NCI-H2107 treated with DMSO at 0.1 percent for 48 hours (cell line): ENCODE data around the gene ZFP36L2.

Experiments
- DNase-seq: peaks from one replicate; lab custom pipeline; 2025; ENCODE audit not compliant: unreplicated experiment; lab: John Stamatoyannopoulos, UW

Gene ZFP36L2

GRCh38 chr2:43210467-43211303 is 15.7 kb downstream of the ZFP36L2 start:
- peak; percentile 32 for DNase-seq

DNA sequence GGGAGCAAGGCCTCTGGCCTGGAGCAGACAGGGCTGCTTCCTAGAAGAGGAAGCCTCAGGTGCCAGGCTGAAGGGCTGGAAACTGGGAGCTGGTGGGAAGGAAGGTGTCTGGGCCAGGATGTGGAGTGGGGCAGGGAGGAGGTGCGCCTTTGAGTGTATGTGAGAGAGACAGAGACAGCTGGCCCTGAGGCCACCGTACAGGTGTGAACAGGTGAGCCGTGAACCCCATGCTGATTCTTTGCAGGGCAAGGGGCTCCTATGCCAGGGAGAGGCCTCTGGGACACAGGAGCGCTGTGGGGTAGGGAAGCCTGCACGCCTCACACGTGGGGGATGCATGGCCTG is 16.3 kb downstream of the ZFP36L2 start:
- peak; percentile 22 for DNase-seq

- DNase-seq = no peak
Measured at GRCh38 chr2:43209204-43209717, 17.1 kb downstream of the ZFP36L2 start.

DNA sequence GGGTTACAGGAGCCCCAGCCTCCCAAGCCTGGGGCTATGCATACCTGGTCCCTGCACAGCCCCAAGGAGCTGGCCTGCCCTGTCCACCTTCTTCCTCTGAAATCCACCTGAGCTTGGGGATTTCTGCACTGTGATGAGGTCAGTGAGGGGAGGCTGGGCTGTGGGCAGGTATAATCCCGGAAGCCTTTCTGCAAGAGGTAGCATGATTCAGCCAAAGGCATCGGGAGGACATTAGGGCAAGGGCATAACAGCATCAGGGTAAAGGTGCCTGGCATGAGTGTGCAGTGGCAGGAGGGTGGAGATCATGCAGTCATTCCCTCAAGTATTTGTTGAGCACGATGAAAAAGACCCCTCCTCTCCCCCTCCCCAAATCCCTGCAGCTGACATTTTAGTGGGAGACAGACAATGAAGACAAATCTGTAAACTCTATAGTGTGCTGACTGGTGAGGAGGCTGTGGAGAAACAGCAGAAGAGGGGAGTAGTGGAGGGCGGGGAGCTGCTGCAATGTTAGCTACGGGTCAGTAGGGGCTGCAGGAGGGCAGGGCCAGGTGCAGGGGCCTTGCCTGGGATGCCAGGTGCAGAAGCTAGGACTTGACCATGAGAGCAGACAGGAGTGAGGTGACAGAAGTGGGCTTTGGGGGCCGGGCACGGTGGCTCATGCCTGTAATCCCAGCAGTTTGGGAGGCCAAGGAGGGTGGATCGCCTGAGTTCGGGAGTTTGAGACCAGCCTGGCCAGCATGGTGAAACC is 18.7 kb downstream of the ZFP36L2 start:
- DNase-seq = no peak

DNA sequence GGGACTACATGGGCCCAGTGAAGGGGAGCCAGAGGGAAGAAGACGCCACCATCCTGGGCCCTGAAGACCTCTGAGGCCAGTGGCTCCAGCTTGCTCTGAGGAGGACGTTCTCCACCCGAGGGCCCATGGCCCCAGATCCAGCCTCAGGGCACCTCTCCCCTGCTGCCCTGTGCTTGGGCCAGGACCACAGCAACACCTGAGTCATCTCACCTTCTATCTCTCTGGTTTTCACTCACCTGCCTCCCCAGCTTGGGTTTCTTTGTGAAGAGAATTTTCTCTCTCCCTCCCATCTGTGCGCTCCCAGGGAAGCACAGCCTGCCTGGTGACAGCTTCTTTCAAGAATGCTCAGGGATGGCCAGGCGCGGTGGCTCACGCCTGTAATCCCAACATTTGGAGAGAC is 19.8 kb downstream of the ZFP36L2 start:
- no peak for DNase-seq

GRCh38 chr2:43203373-43203772 is 23.0 kb downstream of the ZFP36L2 start:
- DNase-seq = no peak

DNA sequence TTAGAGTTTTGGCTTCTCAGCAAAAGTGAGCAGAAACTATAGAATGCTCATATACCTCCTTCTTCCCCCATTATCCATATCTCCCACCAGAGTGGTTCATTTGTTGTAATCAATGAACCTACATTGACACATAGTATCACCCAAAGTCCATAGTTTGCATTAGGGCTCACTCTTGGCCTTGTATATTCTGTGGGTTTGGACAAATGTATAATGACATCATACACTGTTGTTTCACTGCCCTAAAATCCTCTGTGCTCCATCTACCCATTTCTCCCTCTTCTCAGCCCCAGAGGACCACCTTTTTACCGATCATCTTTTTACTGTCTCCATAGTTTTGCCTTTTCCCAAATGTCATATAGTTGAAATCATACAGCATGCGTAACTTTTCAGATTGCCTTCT is 24.1 kb downstream of the ZFP36L2 start:
- DNase-seq = no peak

GRCh38 chr2:43201497-43201896 is 24.9 kb downstream of the ZFP36L2 start:
- no peak for DNase-seq

DNA sequence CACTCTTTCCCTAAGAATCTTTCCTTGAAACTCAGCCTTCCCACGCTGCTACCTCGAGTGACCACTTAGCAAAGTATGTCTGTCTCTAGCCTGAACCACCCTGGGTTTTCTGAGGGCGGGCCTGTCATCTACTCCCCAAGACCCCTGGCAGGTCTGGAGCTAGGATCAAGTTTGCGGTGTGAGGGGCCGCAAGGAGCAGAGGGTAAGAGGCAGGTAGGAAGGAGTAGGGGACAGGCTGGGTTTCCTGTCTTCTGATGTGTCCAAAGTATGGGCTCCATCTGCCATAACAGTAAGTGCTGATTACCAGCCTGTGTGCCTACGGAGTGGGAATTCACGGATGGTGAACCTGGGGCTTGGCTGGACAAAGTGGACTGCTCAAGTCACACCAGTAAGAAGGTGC is 25.4 kb downstream of the ZFP36L2 start:
- DNase-seq = no peak

DNA sequence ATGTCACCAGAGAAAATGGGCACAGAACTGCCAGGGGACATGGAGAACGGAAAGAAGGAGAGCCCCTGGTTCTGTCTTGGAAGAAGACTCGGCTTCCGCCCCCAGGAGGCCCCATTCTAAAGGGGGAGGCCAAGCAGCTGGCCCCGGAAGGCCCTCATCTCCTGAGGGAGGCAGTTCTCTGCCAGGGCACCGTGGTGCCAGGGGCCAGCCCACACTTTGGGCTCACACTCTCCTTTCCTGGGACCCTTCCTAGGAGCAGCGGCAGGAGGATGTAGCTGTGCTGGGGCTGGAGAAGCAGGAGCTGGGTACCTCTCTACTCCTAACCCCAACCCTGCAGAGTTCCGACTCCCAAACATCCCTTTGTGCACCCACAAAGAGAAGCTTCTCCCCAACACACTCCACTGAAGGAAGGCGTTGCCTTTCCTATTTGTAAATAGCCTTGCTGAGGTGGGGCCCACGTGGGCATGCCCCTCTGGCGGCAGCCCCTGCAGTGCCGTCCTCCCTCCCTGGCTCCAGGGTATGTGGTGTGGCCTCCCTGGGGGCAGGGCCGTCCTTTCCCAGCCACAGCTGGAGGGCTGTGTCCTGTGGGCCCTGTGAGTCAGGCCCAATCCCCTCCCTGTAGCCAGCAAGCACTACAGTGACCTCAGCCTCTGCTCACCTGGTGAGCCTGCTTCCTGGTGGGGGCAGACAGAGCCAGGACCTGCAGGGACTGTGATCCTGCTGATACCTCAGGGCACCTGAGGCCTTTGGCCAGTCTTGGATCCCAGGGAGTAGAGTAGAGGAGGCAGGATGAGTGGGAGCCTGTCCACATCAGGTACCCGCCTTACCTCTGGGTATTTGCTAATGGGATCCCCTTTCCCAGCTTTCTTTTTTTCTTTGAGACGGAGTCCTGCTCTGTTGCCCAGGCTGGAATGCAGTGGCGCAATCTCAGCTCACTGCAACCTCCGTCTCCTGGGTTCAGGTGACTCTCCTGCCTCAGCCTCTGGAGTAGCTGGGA is 26.6 kb downstream of the ZFP36L2 start:
- DNase-seq = no peak

DNA sequence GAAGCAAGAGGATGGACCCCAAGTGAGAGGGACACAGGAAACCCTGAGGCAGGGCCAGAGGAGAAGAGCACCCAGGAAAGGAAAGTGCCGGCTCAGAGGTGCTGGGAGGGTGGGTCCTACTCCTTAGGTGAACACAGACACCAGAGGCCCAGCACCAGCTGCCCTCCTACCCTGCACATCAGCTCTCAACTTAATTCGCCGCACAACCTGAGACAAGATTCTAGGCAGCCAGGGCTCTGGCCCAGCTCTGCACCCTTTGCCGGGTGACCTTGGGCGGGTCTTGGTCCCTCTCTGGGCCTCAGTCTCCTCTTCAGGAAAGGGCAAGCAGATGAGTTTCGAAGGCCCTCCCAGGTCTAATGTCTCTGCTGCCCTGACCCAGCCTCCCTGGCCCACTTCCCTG is 28.1 kb downstream of the ZFP36L2 start:
- DNase-seq = no peak

DNA sequence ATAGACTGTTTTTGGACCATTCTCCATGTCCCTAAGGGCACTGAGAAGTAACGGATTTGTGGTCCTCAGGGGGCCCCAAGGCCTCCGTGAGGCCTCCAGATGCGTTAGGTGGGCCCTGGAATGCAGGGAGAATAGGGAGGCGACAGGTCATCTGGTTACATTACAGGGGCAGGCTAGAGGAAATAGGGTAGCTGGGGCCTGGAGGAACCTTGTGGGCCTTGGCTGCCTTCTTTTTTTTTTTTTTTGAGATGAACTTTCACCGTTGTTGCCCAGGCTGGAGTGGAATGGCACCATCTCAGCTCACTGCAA is 28.9 kb downstream of the ZFP36L2 start:
- DNase-seq = no peak

GRCh38 chr2:43196768-43197587 is 29.4 kb downstream of the ZFP36L2 start:
- no peak for DNase-seq

DNA sequence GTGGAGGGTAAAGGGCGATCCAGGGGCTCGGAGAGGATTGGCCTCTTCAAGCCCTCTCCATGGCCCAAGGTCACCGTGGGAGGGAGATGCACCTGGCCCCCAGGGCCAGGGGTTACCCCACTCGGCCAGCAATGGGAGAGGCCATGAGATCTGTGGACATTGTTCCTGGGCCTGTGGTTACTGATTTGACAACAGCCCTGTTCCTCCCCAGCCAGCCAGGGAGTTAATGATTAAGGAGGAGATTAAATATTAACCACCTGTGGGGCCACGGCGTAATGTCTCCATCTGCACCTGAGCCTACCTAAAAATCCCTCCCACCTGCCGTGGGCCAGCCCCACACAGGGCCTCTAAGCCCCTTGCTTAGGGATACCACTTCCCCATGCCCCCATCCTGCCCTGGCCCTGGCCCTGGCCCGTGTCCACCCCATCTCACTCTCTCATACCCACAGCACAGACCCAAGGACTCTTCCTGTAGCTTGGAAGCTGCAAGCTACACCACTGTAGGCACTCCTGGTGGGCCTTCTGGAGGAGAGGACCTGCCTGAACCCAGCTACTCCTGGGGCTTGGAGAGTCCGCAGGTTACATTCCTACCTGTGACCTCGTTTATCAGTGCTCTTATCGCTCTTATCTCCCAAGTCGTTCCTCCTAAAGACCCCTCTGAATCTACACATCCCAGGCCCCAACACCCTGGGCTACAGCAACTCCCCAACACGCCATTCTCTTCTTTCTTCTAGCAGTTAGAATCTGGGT is 32.1 kb downstream of the ZFP36L2 start:
- DNase-seq = no peak

GRCh38 chr2:43193652-43194120 is 32.7 kb downstream of the ZFP36L2 start:
- DNase-seq = no peak

GRCh38 chr2:43192744-43193651 is 33.4 kb downstream of the ZFP36L2 start:
- DNase-seq = no peak

- no peak for DNase-seq
Measured at GRCh38 chr2:43191947-43192516, 34.4 kb downstream of the ZFP36L2 start.
